GM18520 (cell line): ENCODE data around the gene FOXJ3.
A peak's percentile ranks its signal among the peaks of the same experiment; 100 is the strongest.

Experiments used
- ATAC-seq: cut with Tn5 transposase; IDR thresholded peaks from one replicate; pipeline ENCODE4 v1.9.1; 2021; ENCODE audit not compliant: unreplicated experiment

FOXJ3 gene

GRCh38 chr1:42334240-42335049 lies 590 bp downstream of the FOXJ3 start:
- ATAC-seq: peak; percentile 36

- ATAC-seq: no peak
These were observed 1.3 kb downstream of the FOXJ3 start for GRCh38 chr1:42333662-42334239.

- no peak for ATAC-seq
These were observed 2.2 kb downstream of the FOXJ3 start for GRCh38 chr1:42332877-42333276.

DNA sequence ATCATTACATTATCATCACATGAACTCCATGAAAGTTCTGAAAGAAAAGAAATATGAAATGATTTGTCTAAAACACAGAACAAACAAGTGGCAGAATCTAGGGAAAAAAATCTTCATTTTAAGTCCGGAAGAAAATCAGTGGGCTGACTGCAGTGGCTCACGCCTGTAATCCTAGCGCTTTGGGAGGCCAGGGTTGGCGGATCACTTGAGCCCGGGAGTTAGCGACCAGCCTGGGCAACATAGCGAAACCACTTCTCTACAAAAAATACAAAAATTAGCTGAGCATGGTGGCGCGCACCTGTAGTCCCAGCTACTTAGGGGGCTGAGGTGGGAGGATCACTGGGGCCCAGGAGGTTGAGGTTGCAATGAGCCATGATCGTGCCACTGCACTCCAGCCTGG lies 4.8 kb downstream of the FOXJ3 start:
- no peak for ATAC-seq

- ATAC-seq: no peak
These were observed 6.0 kb downstream of the FOXJ3 start for GRCh38 chr1:42328916-42329496.

- no peak for ATAC-seq
These were observed 6.9 kb downstream of the FOXJ3 start for GRCh38 chr1:42328047-42328625.

DNA sequence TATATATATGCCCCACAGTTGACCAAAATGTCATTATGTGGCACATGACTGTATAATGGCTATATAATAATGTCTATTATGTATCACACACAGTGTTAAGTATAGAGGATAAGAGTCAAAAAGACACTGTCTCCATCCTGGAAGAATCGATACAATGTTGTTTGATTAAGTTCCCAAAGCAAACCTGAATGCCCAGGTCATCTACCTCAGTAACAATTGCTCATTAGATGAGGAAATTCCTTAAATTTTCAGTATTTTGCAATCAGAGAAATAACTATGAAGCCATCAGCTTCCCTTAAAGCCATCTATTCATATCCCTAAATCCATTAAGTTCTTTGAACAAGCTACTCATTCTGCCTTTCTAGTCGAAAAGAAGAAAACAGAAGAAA lies 10.0 kb downstream of the FOXJ3 start:
- ATAC-seq: no peak

GRCh38 chr1:42324398-42325013 lies 10.5 kb downstream of the FOXJ3 start:
- no peak for ATAC-seq

- no peak for ATAC-seq
These were observed 11.5 kb downstream of the FOXJ3 start for GRCh38 chr1:42323551-42323950.

GRCh38 chr1:42322577-42322976 lies 12.5 kb downstream of the FOXJ3 start:
- no peak for ATAC-seq

GRCh38 chr1:42321731-42322130 lies 13.3 kb downstream of the FOXJ3 start:
- ATAC-seq: no peak

GRCh38 chr1:42320708-42321107 lies 14.3 kb downstream of the FOXJ3 start:
- ATAC-seq: no peak

DNA sequence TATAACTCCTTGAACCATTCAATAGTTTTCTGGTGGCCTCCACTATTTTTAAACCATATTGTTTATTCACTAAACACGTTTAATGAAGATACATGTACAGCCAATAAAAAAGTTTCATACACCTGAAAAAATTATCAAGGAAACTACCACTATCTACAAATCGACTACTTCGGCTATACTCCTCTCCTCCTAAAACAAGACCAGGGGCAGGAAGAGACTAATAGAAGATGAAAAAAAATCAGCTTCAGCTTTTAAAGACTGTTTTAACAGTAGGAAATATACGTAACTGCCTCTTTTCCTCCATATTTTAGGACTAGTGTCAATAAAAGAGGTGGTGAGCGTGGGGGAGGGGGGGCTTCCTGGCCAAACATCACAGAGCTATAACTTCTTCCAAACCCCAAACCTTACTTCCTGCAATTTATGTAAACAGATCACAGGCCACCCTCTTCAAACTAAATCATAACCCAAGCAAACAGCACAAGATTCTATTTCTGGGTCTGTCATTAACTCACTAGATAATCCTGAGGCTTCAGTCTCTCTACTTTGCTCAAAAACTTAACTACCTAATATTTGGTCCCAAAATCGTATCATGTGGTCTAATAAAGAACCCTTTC lies 15.1 kb downstream of the FOXJ3 start:
- ATAC-seq: no peak

GRCh38 chr1:42319128-42319851 lies 15.7 kb downstream of the FOXJ3 start:
- ATAC-seq: no peak

- ATAC-seq: no peak
These were observed 16.4 kb downstream of the FOXJ3 start for GRCh38 chr1:42318601-42319000.

DNA sequence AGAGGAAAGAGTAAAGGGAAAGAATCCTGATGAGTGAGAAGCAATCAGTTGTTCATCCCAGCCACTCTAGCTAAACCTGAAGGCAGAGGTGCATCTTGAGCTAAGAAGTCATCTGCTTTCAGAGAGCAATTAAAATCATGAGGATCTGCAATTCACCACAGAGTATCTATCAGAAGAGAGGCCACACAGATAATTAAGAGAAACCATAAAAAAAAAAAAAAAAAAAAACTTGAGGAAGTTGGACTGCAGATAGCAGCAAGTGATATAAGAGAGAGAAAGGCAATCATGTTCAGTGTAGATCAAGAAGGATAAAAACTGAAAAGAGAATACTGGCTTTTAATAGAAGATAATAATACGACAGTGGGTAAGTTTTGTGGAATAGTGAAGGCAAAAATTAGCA lies 17.7 kb downstream of the FOXJ3 start:
- no peak for ATAC-seq

DNA sequence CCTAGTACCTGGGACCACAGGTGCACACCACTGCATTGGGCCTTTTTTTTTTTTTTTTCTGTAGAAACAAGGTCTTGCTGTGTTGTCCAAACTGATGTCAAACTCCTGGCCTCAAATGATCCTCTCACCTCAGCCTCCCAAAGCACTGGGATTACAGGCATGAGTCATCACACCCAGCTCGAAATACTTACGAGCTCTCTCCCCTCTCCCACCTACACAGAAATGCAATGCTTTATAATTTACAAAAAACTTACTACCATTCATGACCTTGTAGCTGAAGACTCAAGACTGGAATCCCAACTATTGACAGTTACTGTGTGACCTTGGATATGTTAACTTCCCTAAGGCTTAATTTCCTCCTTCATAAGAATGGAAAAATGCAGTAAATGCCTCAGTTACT lies 18.7 kb downstream of the FOXJ3 start:
- ATAC-seq: no peak

DNA sequence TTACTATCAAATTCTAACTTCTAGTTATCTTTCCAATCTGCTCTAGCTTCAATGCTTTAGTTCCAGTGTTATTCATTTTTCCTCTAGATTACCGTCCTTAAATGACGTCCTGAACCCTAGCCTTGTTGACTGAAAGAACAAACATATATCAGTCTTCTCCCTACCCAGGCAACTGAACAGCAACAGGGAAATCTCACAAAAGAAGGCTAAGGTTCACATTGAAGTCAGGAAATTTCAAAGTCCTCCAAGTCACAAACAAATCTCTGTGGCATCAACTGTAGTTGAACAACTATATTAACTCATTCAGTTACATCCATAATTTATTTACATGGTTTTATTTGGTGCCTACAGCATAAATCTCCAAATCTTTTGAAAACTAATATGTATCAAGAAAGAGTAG lies 19.5 kb downstream of the FOXJ3 start:
- no peak for ATAC-seq

DNA sequence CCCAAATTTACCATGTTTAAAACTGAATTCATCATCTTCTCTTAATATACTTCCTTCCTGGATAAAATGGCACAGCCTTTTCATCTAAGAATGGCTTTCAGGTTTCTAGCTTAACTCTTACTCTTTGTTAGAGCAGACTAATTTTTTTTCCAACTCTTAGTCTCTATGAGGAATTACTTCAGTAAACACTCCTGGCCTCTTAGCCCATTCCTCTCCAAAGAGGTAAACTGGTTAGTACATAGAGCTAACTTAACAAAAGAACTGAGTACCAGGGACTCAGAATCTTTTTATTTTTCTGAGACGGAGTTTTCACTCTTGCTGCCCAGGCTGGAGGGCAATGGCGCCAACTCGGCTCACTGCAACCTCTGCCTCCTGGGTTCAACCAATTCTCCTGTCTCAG lies 21.1 kb downstream of the FOXJ3 start:
- no peak for ATAC-seq

GRCh38 chr1:42312576-42313212 lies 22.3 kb downstream of the FOXJ3 start:
- no peak for ATAC-seq
